HG03064 (cell line): ENCODE results near the gene HNRNPA2B1.
"Not testable (repeated sequence)": the region's sequence is repeated elsewhere in the genome, so short reads cannot be mapped to it uniquely, and the experiment has no call there.

ENCODE experiments used
- ATAC-seq: cut with Tn5 transposase; IDR thresholded peaks from one replicate; pipeline ENCODE4 v1.9.1; 2021; ENCODE audit warnings: low read depth; ENCODE audit not compliant: unreplicated experiment

The HNRNPA2B1 gene

DNA sequence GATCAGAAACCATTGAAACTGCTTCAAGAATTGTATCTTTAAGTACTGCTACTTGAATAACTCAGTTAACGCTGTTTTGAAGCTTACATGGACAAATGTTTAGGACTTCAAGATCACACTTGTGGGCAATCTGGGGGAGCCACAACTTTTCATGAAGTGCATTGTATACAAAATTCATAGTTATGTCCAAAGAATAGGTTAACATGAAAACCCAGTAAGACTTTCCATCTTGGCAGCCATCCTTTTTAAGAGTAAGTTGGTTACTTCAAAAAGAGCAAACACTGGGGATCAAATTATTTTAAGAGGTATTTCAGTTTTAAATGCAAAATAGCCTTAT lies 14.7 kb downstream of the HNRNPA2B1 start:
- no peak for ATAC-seq

- no peak for ATAC-seq
Observed at GRCh38 chr7:26185131-26185843, 15.3 kb downstream of the HNRNPA2B1 start.

DNA sequence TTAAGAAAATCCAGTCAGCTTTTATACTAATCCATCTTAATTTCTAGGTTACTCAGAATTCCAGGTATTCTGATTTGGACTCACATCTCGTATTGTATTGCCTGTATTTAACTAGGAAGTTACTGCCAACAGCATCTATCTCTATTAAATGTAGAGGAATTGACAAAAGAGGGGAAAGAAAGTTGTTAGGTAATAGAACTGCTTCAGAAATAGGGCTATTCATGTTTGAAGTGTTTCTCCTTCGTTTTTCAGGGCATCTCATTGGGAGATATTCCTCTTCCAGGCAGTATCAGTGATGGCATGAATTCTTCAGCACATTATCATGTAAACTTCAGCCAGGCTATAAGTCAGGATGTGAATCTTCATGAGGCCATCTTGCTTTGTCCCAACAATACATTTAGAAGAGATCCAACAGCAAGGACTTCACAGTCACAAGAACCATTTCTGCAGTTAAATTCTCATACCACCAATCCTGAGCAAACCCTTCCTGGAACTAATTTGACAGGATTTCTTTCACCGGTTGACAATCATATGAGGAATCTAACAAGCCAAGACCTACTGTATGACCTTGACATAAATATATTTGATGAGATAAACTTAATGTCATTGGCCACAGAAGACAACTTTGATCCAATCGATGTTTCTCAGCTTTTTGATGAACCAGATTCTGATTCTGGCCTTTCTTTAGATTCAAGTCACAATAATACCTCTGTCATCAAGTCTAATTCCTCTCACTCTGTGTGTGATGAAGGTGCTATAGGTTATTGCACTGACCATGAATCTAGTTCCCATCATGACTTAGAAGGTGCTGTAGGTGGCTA lies 16.1 kb downstream of the HNRNPA2B1 start:
- not testable (repeated sequence) for ATAC-seq

DNA sequence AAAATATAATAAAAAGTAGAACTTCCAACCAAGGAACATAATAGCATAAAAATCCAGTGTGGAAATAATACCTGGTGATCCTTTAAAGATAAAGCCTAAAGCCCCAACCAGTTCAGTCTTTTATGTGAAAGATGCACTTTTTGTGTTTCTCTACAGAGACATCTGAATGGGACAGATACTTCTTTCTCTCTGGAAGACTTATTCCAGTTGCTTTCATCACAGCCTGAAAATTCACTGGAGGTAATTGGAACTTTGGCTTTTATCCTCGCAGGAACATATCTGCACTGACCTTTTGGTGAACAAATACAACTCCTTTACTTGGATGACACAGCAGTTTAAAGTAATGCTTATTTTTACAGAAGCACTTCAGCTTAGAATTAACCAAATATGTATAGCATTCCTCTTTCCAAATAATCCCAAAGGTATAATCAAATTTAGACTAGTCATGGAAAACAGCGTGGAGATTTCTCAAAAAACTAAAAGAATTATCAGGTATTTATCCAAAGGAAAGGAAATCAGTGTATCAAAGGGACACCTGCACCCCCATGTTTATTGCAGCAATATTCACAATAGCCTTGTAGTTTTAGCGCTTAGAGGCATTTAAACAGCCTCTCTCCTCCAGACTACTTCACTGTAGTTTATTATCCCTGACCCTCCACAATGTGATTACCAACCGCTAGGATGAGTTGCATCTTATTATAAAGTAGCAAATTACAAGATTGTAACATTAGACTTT lies 16.8 kb downstream of the HNRNPA2B1 start:
- ATAC-seq = no peak

GRCh38 chr7:26182706-26183105 lies 17.8 kb downstream of the HNRNPA2B1 start:
- ATAC-seq = no peak

DNA sequence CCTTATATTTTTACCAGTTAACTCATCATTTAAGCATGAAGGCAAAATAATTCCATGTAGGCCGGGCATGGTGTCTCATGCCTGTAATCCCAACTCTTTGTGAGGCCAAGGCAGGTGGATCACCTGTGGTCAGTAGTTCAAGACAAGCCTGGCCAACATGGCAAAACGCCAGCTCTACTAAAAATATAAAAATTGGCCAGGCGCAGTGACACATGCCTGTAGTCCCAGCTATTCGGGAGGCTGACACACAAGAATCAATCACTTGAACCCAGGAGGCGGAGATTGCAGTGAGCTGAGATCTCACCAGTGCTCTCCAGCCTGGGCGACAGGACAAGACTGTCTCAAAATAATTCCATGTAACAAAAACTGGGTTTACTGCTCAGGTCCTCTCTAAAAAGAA lies 18.3 kb downstream of the HNRNPA2B1 start:
- no peak for ATAC-seq

DNA sequence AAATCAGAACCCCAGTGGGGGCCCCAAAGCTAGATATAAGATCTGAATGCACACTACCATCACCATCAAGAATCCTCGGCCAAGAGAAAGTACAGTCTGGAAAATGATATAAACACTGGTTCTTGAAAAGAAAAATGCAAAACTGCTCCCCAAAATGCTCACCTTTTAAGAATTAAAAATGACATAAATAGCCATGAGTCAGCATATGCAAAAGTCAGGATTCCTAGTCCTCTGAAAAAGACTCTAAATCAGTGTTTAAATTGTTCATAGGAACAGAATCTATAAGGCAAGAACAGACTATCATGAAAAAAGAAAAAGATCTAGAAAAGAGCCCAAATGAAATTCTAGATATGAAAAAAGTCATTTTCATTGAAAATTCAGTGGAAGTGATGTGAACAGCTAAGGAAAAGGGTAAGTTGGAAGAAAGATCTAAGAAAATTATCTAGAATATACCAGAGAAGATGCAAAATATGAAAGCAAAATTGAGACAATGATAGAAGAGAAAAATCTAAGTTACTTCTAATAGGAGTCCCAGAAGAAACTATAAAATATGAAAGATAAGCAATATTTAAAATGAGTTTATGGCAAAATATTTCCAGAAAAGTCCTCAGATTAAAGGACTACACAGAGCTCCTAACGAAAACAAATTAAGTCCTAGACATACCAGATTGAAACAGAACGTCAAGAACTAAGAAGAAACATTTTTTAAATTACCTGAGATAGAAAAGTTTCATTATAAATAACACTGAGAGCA lies 18.9 kb downstream of the HNRNPA2B1 start:
- no peak for ATAC-seq

DNA sequence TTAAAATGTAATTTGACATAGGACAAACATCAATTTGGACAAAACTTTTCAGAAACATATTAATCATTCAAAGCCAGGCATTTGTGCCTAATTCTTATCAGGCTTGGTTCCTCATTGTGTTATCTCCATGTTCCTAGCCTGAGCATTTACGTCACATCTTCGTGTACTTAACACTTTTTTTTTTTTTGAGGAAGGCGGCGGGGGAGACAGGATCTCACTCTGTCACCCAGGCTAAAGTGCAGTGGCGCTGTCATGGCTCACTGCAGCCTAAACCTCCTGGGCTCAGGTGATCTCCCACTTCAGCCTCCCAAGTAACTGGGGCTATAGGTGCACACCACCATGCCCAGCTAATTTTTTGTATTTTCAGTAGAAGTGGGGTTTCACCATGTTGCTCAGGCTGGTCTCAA lies 19.8 kb downstream of the HNRNPA2B1 start:
- no peak for ATAC-seq

DNA sequence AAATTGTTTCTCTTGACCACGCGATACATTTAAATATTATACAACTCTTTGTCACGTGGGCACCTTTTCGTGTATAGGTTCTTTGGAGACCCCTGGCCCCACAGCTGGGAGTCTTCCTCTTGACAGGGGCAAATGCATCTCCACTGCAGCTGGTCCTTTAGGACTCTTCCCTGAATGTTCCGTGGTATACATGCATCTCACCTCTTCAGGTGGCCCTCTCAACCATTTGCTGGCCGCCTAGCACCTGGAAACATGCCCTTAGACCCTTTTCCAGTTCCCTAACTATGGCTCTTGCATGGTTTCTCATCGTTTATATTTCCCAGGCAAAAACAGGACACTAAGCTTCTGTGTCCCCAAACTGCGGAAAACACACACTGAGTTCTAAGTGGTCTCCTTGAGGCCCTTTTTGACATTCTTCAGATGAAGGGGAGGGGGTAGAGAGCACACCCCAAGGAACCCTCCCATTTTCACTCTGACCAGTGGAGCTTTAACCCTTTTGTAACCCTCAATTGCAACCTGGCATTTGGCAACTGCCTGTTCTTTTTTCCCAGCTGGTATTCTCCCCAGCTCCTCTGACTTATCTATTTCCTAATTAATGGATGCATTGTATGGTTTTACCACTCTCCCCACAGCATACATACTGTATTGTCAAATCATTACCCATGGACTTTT lies 20.6 kb downstream of the HNRNPA2B1 start:
- no peak for ATAC-seq

DNA sequence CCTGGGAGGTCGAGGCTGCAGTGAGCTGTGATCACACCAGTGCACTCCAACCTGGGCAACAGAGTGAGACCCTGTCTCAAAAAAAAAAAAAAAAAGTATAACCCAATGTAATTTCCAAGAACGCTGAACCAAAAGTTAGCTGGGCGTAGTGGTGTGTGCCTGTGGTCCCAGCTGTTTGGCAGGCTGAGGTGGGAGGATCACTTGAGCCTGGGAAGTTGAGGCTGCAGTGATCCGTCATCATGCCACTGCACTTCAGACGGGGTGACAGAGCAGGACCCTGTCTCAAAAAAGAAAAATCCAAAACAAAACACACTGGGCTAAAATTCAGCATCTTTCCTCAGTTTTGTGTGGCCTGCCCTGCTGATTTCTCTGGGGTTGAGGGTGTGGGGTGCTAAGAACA lies 21.1 kb downstream of the HNRNPA2B1 start:
- ATAC-seq = no peak

DNA sequence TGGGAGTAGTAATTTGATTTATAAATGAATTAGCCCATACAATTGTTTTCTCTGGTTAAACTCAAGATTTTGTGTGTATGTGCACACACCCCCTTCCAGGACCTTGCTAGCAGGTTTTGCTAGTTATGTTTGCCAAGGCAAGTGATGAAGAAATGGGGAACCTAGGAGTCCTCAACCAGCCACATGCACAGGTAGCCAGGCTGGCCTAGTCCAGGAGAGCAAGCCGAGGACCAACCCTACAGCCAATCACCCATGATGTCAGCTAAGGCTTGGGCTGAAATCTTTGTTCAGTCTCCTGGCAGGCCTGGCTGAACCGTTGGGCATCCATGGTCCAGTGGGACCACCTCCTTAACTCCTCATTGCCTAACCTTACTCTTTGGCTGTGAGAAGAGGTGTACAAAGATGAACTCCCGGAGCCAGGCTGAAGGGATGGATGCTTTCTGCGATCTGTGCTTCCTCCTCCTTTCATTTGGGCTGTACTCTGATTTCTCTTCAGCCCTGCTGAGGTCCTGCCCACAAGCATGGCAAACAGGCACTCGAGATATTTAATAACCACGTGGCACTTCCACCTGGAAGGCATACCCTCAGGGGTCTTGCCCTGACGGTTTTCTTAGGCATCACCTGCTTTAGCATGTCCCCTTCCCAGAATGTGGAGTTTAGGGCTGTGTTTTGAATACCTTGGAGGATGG lies 22.1 kb downstream of the HNRNPA2B1 start:
- ATAC-seq = no peak

- not testable (repeated sequence) for ATAC-seq
Observed at GRCh38 chr7:26177269-26177668, 23.3 kb downstream of the HNRNPA2B1 start.

DNA sequence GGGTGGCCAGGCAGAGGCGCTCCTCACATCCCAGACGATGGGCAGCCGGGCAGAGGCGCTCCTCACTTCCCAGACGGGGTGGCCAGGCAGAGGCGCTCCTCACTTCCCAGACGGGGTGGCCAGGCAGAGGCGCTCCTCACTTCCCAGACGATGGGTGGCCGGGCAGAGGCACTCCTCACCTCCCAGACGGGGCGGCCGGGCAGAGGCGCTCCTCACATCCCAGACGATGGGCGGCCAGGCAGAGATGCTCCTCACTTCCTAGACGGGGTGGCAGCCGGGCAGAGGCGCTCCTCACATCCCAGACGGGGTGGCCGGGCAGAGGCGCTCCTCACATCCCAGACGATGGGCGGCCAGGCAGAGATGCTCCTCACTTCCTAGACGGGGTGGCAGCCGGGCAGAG lies 23.9 kb downstream of the HNRNPA2B1 start:
- not testable (repeated sequence) for ATAC-seq

GRCh38 chr7:26175903-26176302 lies 24.6 kb downstream of the HNRNPA2B1 start:
- not testable (repeated sequence) for ATAC-seq

- ATAC-seq = no peak
Observed at GRCh38 chr7:26172048-26172447, 28.5 kb downstream of the HNRNPA2B1 start.

- no peak for ATAC-seq
Observed at GRCh38 chr7:26171601-26172000, 28.9 kb downstream of the HNRNPA2B1 start.

DNA sequence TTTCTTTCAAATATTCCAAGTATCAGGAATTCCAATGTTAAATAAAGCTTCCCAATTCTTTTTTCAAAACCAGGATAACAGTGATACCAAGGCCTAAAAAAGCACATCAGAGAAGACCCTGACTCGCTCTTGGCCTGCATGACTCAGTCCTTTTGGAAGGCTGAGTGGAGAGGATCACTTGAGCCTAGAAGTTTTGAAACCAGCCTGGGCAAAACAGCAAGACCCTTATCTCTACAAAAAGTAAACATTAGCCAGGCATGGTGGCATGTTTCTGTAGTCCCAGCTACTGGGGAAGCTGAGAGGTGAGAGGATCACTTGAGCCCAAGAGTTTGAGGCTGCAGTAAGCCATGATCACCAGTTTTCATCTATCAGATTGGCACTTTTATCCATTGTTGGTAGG lies 29.9 kb downstream of the HNRNPA2B1 start:
- no peak for ATAC-seq

- ATAC-seq = no peak
Observed at GRCh38 chr7:26169271-26169670, 31.3 kb downstream of the HNRNPA2B1 start.

GRCh38 chr7:26168458-26169023 lies 32.0 kb downstream of the HNRNPA2B1 start:
- no peak for ATAC-seq
